LNCaP clone FGC (cell line): ENCODE data around the gene CHD2.

Experiments
- DNase-seq: peaks from one replicate; pipeline ENCODE4 v3.0.0-alpha.2; 2011; ENCODE audit warnings: low read depth
- H3K4me3 ChIP-seq: 2 replicates; pipeline ENCODE4 v1.5.1; 2011; ENCODE audit warnings: mild to moderate bottlenecking, low read depth, low read length, control low read depth
- TF ChIP-seq, protein P1 (sequence below): IDR thresholded peaks from 2 replicates; pipeline ENCODE4 v1.5.1; 2012; ENCODE audit warnings: mild to moderate bottlenecking; ENCODE audit not compliant: control insufficient read depth, insufficient read depth; ENCODE audit errors: extremely low read depth

CHD2 gene

GRCh38 chr15:92921215-92922131, 21.3 kb downstream of the CHD2 start:
- TF ChIP-seq, protein P1, sequence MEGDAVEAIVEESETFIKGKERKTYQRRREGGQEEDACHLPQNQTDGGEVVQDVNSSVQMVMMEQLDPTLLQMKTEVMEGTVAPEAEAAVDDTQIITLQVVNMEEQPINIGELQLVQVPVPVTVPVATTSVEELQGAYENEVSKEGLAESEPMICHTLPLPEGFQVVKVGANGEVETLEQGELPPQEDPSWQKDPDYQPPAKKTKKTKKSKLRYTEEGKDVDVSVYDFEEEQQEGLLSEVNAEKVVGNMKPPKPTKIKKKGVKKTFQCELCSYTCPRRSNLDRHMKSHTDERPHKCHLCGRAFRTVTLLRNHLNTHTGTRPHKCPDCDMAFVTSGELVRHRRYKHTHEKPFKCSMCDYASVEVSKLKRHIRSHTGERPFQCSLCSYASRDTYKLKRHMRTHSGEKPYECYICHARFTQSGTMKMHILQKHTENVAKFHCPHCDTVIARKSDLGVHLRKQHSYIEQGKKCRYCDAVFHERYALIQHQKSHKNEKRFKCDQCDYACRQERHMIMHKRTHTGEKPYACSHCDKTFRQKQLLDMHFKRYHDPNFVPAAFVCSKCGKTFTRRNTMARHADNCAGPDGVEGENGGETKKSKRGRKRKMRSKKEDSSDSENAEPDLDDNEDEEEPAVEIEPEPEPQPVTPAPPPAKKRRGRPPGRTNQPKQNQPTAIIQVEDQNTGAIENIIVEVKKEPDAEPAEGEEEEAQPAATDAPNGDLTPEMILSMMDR = no peak
- no peak overlapping the region for H3K4me3 ChIP-seq
- no peak for DNase-seq

GRCh38 chr15:92922418-92923002, 22.4 kb downstream of the CHD2 start:
- DNase-seq = no peak
- TF ChIP-seq, protein P1 = no peak
- H3K4me3 ChIP-seq = no peak overlapping the region

- no peak overlapping the region for H3K4me3 ChIP-seq
- DNase-seq = no peak
- TF ChIP-seq, protein P1 = no peak
Observed at GRCh38 chr15:92924216-92924615, 24.1 kb downstream of the CHD2 start.

DNA sequence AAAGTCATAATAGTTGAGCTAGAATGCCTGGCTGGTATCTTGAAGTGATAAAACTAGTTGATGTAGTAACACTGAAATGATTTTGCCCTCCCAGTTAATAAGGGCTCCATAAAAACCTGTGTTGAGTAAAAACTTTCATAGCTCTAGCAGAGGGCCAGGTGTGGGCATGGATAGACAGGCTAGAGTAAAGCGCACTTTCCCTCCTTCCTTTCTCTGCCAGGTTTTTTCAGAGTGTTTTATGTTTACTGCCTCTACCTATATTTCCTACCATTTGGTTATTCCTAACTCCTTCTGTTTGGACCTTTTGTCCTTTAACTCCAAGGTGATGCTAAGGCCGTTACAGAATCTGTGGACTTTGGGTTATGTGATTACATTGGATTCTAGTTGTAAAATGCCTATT, 25.3 kb downstream of the CHD2 start:
- no peak overlapping the region for H3K4me3 ChIP-seq

DNA sequence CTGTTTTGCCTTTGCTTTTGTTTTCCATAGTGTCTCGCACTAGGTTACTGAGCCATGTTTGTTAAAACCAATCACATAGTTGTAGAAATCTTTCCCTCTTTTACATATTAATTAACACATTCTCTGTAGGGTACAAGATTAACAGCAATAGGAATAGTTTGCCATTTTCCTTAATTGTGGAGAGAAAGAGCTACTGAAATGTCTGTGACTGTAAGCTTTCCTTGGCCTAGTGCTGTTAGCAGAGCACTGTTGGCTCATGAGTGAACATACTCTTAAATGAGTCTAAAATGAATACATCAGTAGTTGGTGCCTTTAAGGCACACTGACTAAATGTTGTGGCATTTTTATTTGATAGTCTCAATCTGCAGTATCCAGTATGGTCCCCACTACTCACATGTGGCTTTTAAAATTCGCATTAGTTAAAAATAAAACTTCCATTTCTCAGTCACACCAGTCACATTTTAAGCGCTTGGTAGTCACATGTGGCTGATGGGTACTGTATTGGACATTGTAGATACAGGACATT, 28.2 kb downstream of the CHD2 start:
- TF ChIP-seq, protein P1 = no peak
- no peak for DNase-seq
- H3K4me3 ChIP-seq = no peak overlapping the region

More for the DNA sequence above, 25.3 kb downstream of the CHD2 start:
- no peak for DNase-seq
- TF ChIP-seq, protein P1 = no peak

GRCh38 chr15:92929002-92929401, 28.9 kb downstream of the CHD2 start:
- TF ChIP-seq, protein P1 = no peak
- H3K4me3 ChIP-seq = no peak overlapping the region
- no peak for DNase-seq
